ENCODE results near the gene TTI1. TPM values are rescaled to one million over a fixed set of nuclear protein-coding genes. Genes with fewer than 3 reads are reported as not detected.

The TTI1 gene
- total and polyA plus RNA-seq, 2 of the 13 experiments (the other 11 are each of a cell fraction or from before 2014, with no cell fraction given), result 22.9 to 39.8 TPM

DNA sequence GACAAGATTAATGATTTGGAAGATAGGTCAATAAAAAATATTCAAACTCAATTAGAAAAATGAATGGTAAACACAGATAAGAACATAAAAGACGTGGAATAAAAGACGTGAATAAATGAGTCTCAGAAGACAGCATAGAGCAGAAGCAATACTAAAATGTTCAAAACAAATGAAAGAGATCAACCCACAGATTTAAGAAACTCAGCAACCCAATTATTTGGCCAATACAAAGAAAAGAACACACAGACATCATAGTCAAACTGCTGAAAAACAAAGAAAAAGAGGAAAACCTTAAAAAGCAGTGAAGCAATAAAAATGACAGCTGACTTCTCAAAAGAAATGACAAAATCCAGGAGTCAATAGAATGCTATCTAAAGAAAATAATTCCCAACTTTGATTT, 14.9 kb downstream of the TTI1 start (continued):
- TF ChIP-seq, protein P1, sequence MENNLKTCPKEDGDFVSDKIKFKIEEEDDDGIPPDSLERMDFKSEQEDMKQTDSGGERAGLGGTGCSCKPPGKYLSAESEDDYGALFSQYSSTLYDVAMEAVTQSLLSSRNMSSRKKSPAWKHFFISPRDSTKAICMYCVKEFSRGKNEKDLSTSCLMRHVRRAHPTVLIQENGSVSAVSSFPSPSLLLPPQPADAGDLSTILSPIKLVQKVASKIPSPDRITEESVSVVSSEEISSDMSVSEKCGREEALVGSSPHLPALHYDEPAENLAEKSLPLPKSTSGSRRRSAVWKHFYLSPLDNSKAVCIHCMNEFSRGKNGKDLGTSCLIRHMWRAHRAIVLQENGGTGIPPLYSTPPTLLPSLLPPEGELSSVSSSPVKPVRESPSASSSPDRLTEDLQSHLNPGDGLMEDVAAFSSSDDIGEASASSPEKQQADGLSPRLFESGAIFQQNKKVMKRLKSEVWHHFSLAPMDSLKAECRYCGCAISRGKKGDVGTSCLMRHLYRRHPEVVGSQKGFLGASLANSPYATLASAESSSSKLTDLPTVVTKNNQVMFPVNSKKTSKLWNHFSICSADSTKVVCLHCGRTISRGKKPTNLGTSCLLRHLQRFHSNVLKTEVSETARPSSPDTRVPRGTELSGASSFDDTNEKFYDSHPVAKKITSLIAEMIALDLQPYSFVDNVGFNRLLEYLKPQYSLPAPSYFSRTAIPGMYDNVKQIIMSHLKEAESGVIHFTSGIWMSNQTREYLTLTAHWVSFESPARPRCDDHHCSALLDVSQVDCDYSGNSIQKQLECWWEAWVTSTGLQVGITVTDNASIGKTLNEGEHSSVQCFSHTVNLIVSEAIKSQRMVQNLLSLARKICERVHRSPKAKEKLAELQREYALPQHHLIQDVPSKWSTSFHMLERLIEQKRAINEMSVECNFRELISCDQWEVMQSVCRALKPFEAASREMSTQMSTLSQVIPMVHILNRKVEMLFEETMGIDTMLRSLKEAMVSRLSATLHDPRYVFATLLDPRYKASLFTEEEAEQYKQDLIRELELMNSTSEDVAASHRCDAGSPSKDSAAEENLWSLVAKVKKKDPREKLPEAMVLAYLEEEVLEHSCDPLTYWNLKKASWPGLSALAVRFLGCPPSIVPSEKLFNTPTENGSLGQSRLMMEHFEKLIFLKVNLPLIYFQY (CRISPR knock-in tag; IDR thresholded peaks at IDR 0.05; ENCODE audit: borderline replicate concordance), result no peak
- no peak for TF ChIP-seq ZNF709 (CRISPR knock-in tag; IDR thresholded peaks at IDR 0.05)
- TF ChIP-seq PHF5A (CRISPR knock-in tag; IDR thresholded peaks at IDR 0.05; ENCODE audit: low read depth, unreplicated experiment), result no peak
- TF ChIP-seq ZNF616 (CRISPR knock-in tag; IDR thresholded peaks at IDR 0.05; ENCODE audit: low read depth), result no peak
- TF ChIP-seq, protein P2, sequence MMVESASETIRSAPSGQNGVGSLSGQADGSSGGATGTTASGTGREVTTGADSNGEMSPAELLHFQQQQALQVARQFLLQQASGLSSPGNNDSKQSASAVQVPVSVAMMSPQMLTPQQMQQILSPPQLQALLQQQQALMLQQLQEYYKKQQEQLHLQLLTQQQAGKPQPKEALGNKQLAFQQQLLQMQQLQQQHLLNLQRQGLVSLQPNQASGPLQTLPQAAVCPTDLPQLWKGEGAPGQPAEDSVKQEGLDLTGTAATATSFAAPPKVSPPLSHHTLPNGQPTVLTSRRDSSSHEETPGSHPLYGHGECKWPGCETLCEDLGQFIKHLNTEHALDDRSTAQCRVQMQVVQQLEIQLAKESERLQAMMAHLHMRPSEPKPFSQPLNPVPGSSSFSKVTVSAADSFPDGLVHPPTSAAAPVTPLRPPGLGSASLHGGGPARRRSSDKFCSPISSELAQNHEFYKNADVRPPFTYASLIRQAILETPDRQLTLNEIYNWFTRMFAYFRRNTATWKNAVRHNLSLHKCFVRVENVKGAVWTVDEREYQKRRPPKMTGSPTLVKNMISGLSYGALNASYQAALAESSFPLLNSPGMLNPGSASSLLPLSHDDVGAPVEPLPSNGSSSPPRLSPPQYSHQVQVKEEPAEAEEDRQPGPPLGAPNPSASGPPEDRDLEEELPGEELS (CRISPR knock-in tag; IDR thresholded peaks at IDR 0.05), result no peak
- TF ChIP-seq, protein P3, sequence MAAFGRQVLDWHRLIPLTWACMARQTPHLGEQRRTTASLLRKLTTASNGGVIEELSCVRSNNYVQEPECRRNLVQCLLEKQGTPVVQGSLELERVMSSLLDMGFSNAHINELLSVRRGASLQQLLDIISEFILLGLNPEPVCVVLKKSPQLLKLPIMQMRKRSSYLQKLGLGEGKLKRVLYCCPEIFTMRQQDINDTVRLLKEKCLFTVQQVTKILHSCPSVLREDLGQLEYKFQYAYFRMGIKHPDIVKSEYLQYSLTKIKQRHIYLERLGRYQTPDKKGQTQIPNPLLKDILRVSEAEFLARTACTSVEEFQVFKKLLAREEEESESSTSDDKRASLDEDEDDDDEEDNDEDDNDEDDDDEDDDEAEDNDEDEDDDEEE (CRISPR knock-in tag; IDR thresholded peaks at IDR 0.05), result no peak
- no peak for TF ChIP-seq NFATC3 (CRISPR knock-in tag; IDR thresholded peaks at IDR 0.05)

Data from HepG2 (cell line).